Tibial nerve (tissue), 4 donors: ENCODE results near the gene TCP11L2. TPM values are rescaled to one million over a fixed set of nuclear protein-coding genes. Genes with fewer than 3 reads are reported as not detected.
"Not testable (repeated sequence)": the region's sequence is repeated elsewhere in the genome, so short reads cannot be mapped to it uniquely, and the experiment has no call there.

Experiments
- DNase-seq, 2 donors: peaks; one replicate each; pipeline ENCODE4 v3.0.0-alpha.2; 2019; ENCODE audit warnings: low spot score in 2 of 2
- H3K27ac ChIP-seq, 4 donors: fragments of 200-600 bp; sonication (generic) in 3 of 4; one replicate each; pipeline ENCODE4 v1.5.1; 2017 to 2019; ENCODE audit warnings: mild to moderate bottlenecking in 1 of 4
- H3K27me3 ChIP-seq, 2 donors: fragments of 200-600 bp; sonication (generic) in 1 of 2; one replicate each; pipeline versions ENCODE4 v1.5.1 to v1.6.0; 2017 to 2019
- H3K36me3 ChIP-seq, 3 donors: fragments of 200-600 bp; sonication (generic); one replicate each; pipeline ENCODE4 v1.5.1; 2018 to 2019
- H3K4me1 ChIP-seq, 4 donors: fragments of 200-600 bp; sonication (generic) in 3 of 4; one replicate each; pipeline ENCODE4 v1.5.1; 2017 to 2019
- H3K4me3 ChIP-seq, 4 donors: fragments of 200-600 bp; sonication (generic) in 3 of 4; one replicate each; pipeline ENCODE4 v1.5.1; 2017 to 2019; ENCODE audit warnings: mild to moderate bottlenecking in 1 of 4, moderate library complexity in 1 of 4
- H3K9me3 ChIP-seq, 4 donors: fragments of 200-600 bp; sonication (generic) in 3 of 4; one replicate each; pipeline ENCODE4 v1.5.1; 2017 to 2019
- EP300 ChIP-seq, 2 donors: sonication (generic); formaldehyde crosslinking; IDR thresholded peaks; one replicate each; pipeline ENCODE4 v1.6.1; 2017; ENCODE audit warnings: antibody characterized with exemption in 2 of 2, mild to moderate bottlenecking in 1 of 2
- POLR2A ChIP-seq, 2 donors: fragments of 450-650 bp; IDR thresholded peaks; one replicate each; pipeline ENCODE4 v1.6.1; 2017; ENCODE audit warnings: antibody characterized with exemption in 2 of 2, mild to moderate bottlenecking in 2 of 2, moderate library complexity in 2 of 2
- WGBS, 2 donors: methylation state at CpG; one replicate each; pipeline ENCODE4 v1.1.5; 2018; 5-methylcytosine and 5-hydroxymethylcytosine counted together
- total RNA-seq, 4 donors: library from RNA; depleted of rRNA; stranded (reverse); fragments of >200 nt; gene quantifications; one replicate each; pipeline ENCODE4 v1.1.0, GENCODE V29; 2016
- TF ChIP-seq, protein P1 (sequence below), 5 experiments: fragments of 200-600 bp in 3 of 5; fragments of 450-650 bp in 2 of 5; sonication (generic) in 3 of 5; IDR thresholded peaks; one replicate each; pipeline ENCODE4 v1.5.1; 2016 to 2019; ENCODE audit warnings: antibody characterized with exemption in 5 of 5, mild to moderate bottlenecking in 3 of 5, moderate library complexity in 2 of 5

TCP11L2 gene
- total RNA-seq, 4 donors from 2014 or later: 21.6 to 34.9 (median 29.8) TPM

DNA sequence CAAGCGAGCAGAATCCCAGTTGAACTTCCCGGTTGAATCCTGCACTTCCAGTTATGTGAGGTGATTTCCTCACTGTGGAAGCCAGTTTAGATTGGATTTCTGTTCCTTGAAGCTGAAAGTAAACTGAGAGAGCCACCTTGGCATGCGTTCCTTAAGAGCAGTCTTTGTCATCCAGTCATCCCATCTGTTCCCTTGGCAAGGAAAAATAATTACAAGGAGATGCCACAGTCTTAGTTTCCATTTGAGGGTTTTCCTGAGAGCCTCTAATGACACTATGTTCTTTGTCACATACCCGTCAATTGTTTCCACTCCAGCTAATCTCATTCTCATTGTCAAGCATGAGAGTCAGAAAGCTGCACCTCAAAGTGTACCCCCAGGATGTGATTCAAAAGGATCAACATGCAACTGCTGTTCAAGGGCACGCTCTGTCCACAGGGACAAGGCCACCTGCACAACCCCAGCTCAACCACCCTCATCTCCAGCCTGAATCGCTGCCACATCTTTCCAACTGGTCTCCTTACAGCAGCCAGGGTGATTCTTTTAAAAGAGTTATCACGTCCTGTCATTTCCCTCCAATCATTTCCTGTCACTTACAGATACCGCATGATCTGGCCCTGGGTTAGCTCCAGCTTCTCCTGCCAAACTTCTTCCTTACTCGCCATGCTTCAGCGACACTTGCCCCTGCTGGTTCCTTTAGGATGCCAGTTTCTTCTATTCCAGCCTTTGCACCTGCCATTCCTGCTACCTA is 18.0 kb upstream of the TCP11L2 start:
- 71 to 72% methylated on average over 10 of the region's 10 CpGs for WGBS, 2 donors
- Histone ChIP-seq H3K36me3 (no peaks in the 10 kb centered on the region), H3K4me1 (peaks cover 0 to 11% (median 0%) of the 10 kb centered on the region in 4 donors), H3K9me3 (peaks cover 0 to 8% (median 0%) of the 10 kb centered on the region in 4 donors), H3K4me3 (no peak overlapping the region), H3K27me3 (no peaks in the 10 kb centered on the region), H3K27ac (no peak overlapping the region)
- no peak for DNase-seq
- TF ChIP-seq POLR2A (IDR thresholded peaks at IDR 0.05) (no peak), EP300 (IDR thresholded peaks at IDR 0.05) (no peak)
- TF ChIP-seq, protein P1, sequence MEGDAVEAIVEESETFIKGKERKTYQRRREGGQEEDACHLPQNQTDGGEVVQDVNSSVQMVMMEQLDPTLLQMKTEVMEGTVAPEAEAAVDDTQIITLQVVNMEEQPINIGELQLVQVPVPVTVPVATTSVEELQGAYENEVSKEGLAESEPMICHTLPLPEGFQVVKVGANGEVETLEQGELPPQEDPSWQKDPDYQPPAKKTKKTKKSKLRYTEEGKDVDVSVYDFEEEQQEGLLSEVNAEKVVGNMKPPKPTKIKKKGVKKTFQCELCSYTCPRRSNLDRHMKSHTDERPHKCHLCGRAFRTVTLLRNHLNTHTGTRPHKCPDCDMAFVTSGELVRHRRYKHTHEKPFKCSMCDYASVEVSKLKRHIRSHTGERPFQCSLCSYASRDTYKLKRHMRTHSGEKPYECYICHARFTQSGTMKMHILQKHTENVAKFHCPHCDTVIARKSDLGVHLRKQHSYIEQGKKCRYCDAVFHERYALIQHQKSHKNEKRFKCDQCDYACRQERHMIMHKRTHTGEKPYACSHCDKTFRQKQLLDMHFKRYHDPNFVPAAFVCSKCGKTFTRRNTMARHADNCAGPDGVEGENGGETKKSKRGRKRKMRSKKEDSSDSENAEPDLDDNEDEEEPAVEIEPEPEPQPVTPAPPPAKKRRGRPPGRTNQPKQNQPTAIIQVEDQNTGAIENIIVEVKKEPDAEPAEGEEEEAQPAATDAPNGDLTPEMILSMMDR (IDR thresholded peaks at IDR 0.05): no peak

DNA sequence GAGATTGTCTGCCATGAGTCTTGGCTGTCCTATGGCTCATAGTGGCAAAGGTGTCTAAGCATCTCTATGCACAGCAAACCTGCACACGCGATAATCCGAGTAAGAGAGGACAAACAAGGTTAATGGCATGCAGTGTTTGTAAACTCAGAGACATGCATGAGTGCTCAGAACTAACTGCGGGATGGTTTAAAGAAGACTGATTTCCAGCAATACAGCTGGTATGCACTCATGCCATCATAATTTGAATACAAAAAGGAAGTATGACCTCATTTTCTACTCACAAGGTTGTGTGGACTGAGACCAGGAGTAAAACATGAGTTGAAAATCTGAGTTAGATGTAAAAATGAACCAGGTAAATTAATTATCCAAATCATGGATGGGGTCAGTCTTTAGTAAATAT is 16.6 kb upstream of the TCP11L2 start:
- WGBS, 2 donors: 81 to 85% methylated on average over 4 of the region's 4 CpGs
- Histone ChIP-seq H3K4me3 (no peak overlapping the region), H3K9me3 (peaks cover 0 to 8% (median 0%) of the 10 kb centered on the region in 4 donors), H3K27ac (no peak overlapping the region), H3K4me1 (peaks cover 0 to 11% (median 0%) of the 10 kb centered on the region in 4 donors), H3K27me3 (no peaks in the 10 kb centered on the region), H3K36me3 (no peaks in the 10 kb centered on the region)
- TF ChIP-seq POLR2A (IDR thresholded peaks at IDR 0.05) (no peak), EP300 (IDR thresholded peaks at IDR 0.05) (no peak)
- TF ChIP-seq, protein P1 (IDR thresholded peaks at IDR 0.05): no peak
- no peak for DNase-seq

DNA sequence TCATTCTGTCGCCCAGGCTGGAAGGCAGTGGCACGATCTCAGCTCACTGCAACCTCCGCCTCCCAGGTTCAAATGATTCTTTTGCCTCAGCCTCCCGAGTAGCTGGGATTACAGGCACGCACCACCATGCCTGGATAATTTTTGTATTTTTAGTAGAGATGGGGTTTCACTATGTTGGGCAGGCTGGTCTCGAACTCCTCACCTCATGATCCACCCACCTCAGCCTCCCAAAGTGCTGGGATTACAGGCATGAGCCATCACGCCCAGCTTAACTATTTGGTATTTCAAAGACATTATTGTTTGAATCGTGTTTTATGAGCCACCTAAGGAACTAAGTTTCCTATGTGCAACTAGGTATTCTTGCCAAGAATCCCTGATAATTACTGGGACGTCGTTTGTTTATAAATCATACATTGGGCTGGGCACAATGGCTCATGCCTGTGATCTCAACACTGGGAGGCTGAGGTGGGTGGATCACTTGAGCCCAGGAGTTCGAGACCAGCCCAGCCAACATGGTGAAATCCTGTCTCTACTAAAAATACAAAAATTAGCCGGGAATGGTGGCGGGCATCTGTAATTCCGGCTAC is 15.9 kb upstream of the TCP11L2 start:
- not testable (repeated sequence) for DNase-seq

DNA sequence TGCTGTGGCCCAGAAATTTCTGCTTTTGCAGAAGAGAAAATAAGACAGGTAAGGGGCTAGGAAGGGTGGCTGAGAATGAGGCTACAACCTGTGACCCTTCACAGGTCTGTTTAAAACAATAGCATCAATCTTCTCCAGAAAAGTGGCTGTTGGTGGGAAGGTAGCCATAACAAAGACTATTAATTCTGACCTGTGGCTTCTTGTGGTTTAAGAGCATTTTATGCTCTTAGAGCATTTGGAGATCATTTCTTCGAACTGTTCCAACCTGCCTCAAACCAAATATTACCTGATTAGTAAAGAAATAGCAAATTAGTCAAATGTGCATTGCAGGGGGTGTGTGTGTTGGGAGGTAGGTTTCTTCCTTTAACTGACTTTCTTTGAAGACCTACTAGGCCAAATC is 15.2 kb upstream of the TCP11L2 start:
- Histone ChIP-seq H3K4me1 (peaks cover 0 to 11% (median 0%) of the 10 kb centered on the region in 4 donors), H3K4me3 (no peak overlapping the region), H3K27ac (no peak overlapping the region), H3K36me3 (no peaks in the 10 kb centered on the region), H3K27me3 (no peaks in the 10 kb centered on the region), H3K9me3 (peaks cover 0 to under 1% (median 0%) of the 10 kb centered on the region in 4 donors)
- TF ChIP-seq EP300 (IDR thresholded peaks at IDR 0.05) (no peak), POLR2A (IDR thresholded peaks at IDR 0.05) (no peak)
- TF ChIP-seq, protein P1 (IDR thresholded peaks at IDR 0.05): no peak
- DNase-seq: no peak
- WGBS, 2 donors: 74 to 77% methylated on average over 1 of the region's 1 CpG

More for the DNA sequence above, 15.9 kb upstream of the TCP11L2 start:
- not testable (repeated sequence) for H3K27me3 ChIP-seq, H3K36me3 ChIP-seq, H3K4me3 ChIP-seq, H3K9me3 ChIP-seq, H3K27ac ChIP-seq
- WGBS, 2 donors: 78 to 79% methylated on average over 14 of the region's 14 CpGs
- H3K4me1 ChIP-seq: peaks cover 0 to 11% (median 0%) of the 10 kb centered on the region in 4 donors

DNA sequence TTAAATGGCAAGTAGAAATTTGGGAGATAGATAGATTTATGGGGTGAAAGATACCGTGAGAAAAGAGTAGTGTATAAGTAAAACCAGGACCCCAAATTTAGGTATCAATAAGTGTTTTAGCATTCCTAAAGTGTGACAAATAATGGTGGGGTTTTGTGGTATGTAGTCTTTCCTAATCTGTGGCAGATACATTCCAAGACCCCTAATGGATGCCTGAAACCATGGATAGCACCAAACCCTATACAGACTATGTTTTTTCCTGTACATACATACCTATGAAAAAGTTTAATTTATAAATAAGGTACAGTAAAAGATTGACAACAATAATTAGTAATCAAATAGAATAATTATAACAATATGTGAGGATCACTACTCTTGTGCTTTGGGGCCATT is 14.4 kb upstream of the TCP11L2 start:
- H3K4me1 ChIP-seq: peaks cover 0 to 11% (median 0%) of the 10 kb centered on the region in 4 donors
- H3K27ac ChIP-seq: peak overlapping the region in 1 of 4 donors; percentile 76
- H3K27me3 ChIP-seq: no peaks in the 10 kb centered on the region
- WGBS, 2 donors: 92 to 97% methylated on average over 1 of the region's 1 CpG
- TF ChIP-seq POLR2A (IDR thresholded peaks at IDR 0.05) (no peak), EP300 (IDR thresholded peaks at IDR 0.05) (no peak)
- TF ChIP-seq, protein P1 (IDR thresholded peaks at IDR 0.05): no peak
- DNase-seq: no peak
- no peak overlapping the region for H3K4me3 ChIP-seq
- no peaks in the 10 kb centered on the region for H3K9me3 ChIP-seq
- no peaks in the 10 kb centered on the region for H3K36me3 ChIP-seq
